Activated CD8-positive, alpha-beta T cell treated with anti-CD3 and anti-CD28 coated beads, Interleukin-2, amount 10 ng/mL, durations not matched to agents 7 days and 5 days (primary cell): ENCODE results near the gene SUFU. TPM values are rescaled to one million over a fixed set of nuclear protein-coding genes. Genes with fewer than 3 reads are reported as not detected.

Experiments
- ATAC-seq: fragments of 150-1000 bp; cut with Tn5 transposase; one replicate; pipeline ENCODE4 v1.10.0; 2021; ENCODE audit warnings: moderate library complexity
- CTCF ChIA-PET: fragments of 350-600 bp; sonication (Branson Sonifier 250); formaldehyde crosslinking; loops from one replicate; lab custom pipeline; 2021; ENCODE audit warnings: antibody characterized with exemption; lab: Charles Lee
- POLR2A ChIA-PET: fragments of 350-600 bp; sonication (Branson Sonifier 250); formaldehyde crosslinking; loops from one replicate; lab custom pipeline; 2021; ENCODE audit warnings: antibody characterized with exemption; lab: Charles Lee
- DNase-seq: peaks from one replicate; pipeline ENCODE4 v3.0.0-alpha.2; 2020
- H3K27ac Mint-ChIP-seq: one replicate; pipeline ENCODE4 v1.8.0; 2021; ENCODE audit warnings: mild to moderate bottlenecking, mixed read lengths
- H3K27me3 Mint-ChIP-seq: one replicate; pipeline ENCODE4 v1.8.0; 2021; ENCODE audit warnings: low read depth, mixed read lengths
- H3K36me3 Mint-ChIP-seq: one replicate; pipeline ENCODE4 v1.8.0; 2021; ENCODE audit warnings: low read depth, mixed read lengths
- H3K4me1 Mint-ChIP-seq: one replicate; pipeline ENCODE4 v1.8.0; 2021; ENCODE audit warnings: low read depth, mixed read lengths
- H3K4me3 Mint-ChIP-seq: one replicate; pipeline ENCODE4 v1.8.0; 2021; ENCODE audit warnings: mild to moderate bottlenecking, mixed read lengths
- H3K9me3 Mint-ChIP-seq: one replicate; pipeline ENCODE4 v1.8.0; 2022; ENCODE audit warnings: mixed read lengths; ENCODE audit not compliant: insufficient read depth
- total RNA-seq, 2 experiments: library from RNA; stranded (reverse); gene quantifications; one replicate each; pipeline ENCODE4 v1.2.3, GENCODE V29; 2021

SUFU gene
- total RNA-seq, 2 experiments from 2014 or later, result 10.6 to 12.0 TPM

- ATAC-seq (no peak), DNase-seq (no peak)
- POLR2A ChIA-PET, result interaction anchor here (1.4 kb wide), 1 partner anchor 28 kb away, joined by 3 read pairs; no protein-coding TSS in a partner anchor
- Mint-ChIP-seq H3K9me3 (no peaks in the 10 kb centered on the region), H3K27me3 (no peaks in the 10 kb centered on the region), H3K36me3 (peaks cover 18% of the 10 kb centered on the region), H3K27ac (no peak overlapping the region), H3K4me3 (no peak overlapping the region), H3K4me1 (peaks cover 58% of the 10 kb centered on the region)
- CTCF ChIA-PET, result interaction anchor here (1.6 to 4.6 kb wide), 4 partner anchors 8 to 42 kb away, joined by 6 to 61 read pairs (median 16); partner anchors contain the start of genes ARL3 and SFXN2
These were observed 173.7 kb downstream of the SUFU start for GRCh38 chr10:102677331-102678067.

- Mint-ChIP-seq H3K27ac (no peak overlapping the region), H3K9me3 (no peaks in the 10 kb centered on the region), H3K4me1 (peaks cover 56% of the 10 kb centered on the region), H3K27me3 (no peaks in the 10 kb centered on the region), H3K36me3 (peaks cover 18% of the 10 kb centered on the region), H3K4me3 (no peak overlapping the region)
- POLR2A ChIA-PET, result interaction anchor here (1.4 kb wide), 1 partner anchor 29 kb away, joined by 3 read pairs; no protein-coding TSS in a partner anchor
- CTCF ChIA-PET, result interaction anchor here (1.2 to 3.0 kb wide), 4 partner anchors 9 to 224 kb away, joined by 4 to 22 read pairs (median 8); partner anchors contain the start of genes ARL3 and SFXN2
- ATAC-seq (no peak), DNase-seq (no peak)
These were observed 174.3 kb downstream of the SUFU start for GRCh38 chr10:102678068-102678400.

GRCh38 chr10:102678842-102679289 is 175.1 kb downstream of the SUFU start:
- POLR2A ChIA-PET, result interaction anchor here (0.6 kb wide), 1 partner anchor 46 kb away, joined by 3 read pairs; no protein-coding TSS in a partner anchor
- CTCF ChIA-PET, result interaction anchor here (1.2 to 3.0 kb wide), 6 partner anchors 9 to 223 kb away, joined by 3 to 22 read pairs (median 5); partner anchors contain the start of genes ARL3 and SFXN2
- no peaks in the 10 kb centered on the region for H3K9me3 Mint-ChIP-seq
- ATAC-seq (no peak), DNase-seq (no peak)
- H3K4me1 Mint-ChIP-seq, result peaks cover 48% of the 10 kb centered on the region
- H3K4me3 Mint-ChIP-seq, result no peak overlapping the region
- peaks cover 23% of the 10 kb centered on the region for H3K36me3 Mint-ChIP-seq
- H3K27me3 Mint-ChIP-seq, result no peaks in the 10 kb centered on the region
- H3K27ac Mint-ChIP-seq, result no peak overlapping the region

- Mint-ChIP-seq H3K4me1 (peaks cover 42% of the 10 kb centered on the region), H3K27ac (no peak overlapping the region)
These were observed 175.8 kb downstream of the SUFU start for GRCh38 chr10:102679596-102679995.

GRCh38 chr10:102681696-102682095 is 177.9 kb downstream of the SUFU start:
- H3K27ac Mint-ChIP-seq, result peak overlapping the region; percentile 39
- CTCF ChIA-PET, result no interaction called here
- POLR2A ChIA-PET, result no interaction called here

More at GRCh38 chr10:102679596-102679995, 175.8 kb downstream of the SUFU start:
- H3K27me3 Mint-ChIP-seq, result no peaks in the 10 kb centered on the region
- H3K9me3 Mint-ChIP-seq, result no peaks in the 10 kb centered on the region
- peaks cover 25% of the 10 kb centered on the region for H3K36me3 Mint-ChIP-seq
- ATAC-seq (no peak), DNase-seq (no peak)
- ChIA-PET POLR2A (interaction anchor here (0.6 kb wide), 1 partner anchor 46 kb away, joined by 3 read pairs; no protein-coding TSS in a partner anchor), CTCF (interaction anchor here (1.2 to 3.0 kb wide), 4 partner anchors 10 to 34 kb away, joined by 3 to 22 read pairs (median 7); partner anchors contain the start of genes ARL3 and SFXN2)
- H3K4me3 Mint-ChIP-seq, result no peak overlapping the region

GRCh38 chr10:102682416-102682815 is 178.6 kb downstream of the SUFU start:
- POLR2A ChIA-PET, result no interaction called here
- CTCF ChIA-PET, result no interaction called here

More at GRCh38 chr10:102681696-102682095, 177.9 kb downstream of the SUFU start:
- H3K36me3 Mint-ChIP-seq, result peaks cover 27% of the 10 kb centered on the region
- ATAC-seq (no peak), DNase-seq (no peak)
- H3K4me1 Mint-ChIP-seq, result peaks cover 21% of the 10 kb centered on the region
- H3K4me3 Mint-ChIP-seq, result no peak overlapping the region
- H3K9me3 Mint-ChIP-seq, result no peaks in the 10 kb centered on the region
- H3K27me3 Mint-ChIP-seq, result no peaks in the 10 kb centered on the region

GRCh38 chr10:102682981-102683380 is 179.2 kb downstream of the SUFU start:
- Mint-ChIP-seq H3K27me3 (no peaks in the 10 kb centered on the region), H3K4me1 (peaks cover 18% of the 10 kb centered on the region), H3K4me3 (no peak overlapping the region), H3K36me3 (peaks cover 27% of the 10 kb centered on the region), H3K27ac (no peak overlapping the region), H3K9me3 (no peaks in the 10 kb centered on the region)
- POLR2A ChIA-PET, result no interaction called here
- no peak for DNase-seq
- ATAC-seq, result no peak
- CTCF ChIA-PET, result interaction anchor here (1.5 kb wide), 1 partner anchor 8 kb away, joined by 3 read pairs; no protein-coding TSS in a partner anchor

More at GRCh38 chr10:102682416-102682815, 178.6 kb downstream of the SUFU start:
- no peak overlapping the region for H3K4me3 Mint-ChIP-seq
- H3K27me3 Mint-ChIP-seq, result no peaks in the 10 kb centered on the region
- peaks cover 18% of the 10 kb centered on the region for H3K4me1 Mint-ChIP-seq
- peaks cover 27% of the 10 kb centered on the region for H3K36me3 Mint-ChIP-seq
- ATAC-seq (no peak), DNase-seq (no peak)
- no peak overlapping the region for H3K27ac Mint-ChIP-seq
- no peaks in the 10 kb centered on the region for H3K9me3 Mint-ChIP-seq

Other genes with a start within 250 kb of the SUFU start
- gene NFKB2, start 108.3 kb upstream of the SUFU start, total RNA-seq, result 10 to 100 TPM; 52.7 to 56.6 TPM
- 1 to 10 TPM in 1 of 2 experiments, under 1 TPM in 1; 0.92 to 1.6 TPM for gene PSD, start 85.2 kb upstream of the SUFU start, total RNA-seq
- 10 to 100 TPM; 12.7 to 13.8 TPM for gene FBXL15, start 83.1 kb upstream of the SUFU start, total RNA-seq
- 10 to 100 TPM; 71.7 to 77.6 TPM for gene CUEDC2, start 71.4 kb upstream of the SUFU start, total RNA-seq
- gene C10orf95, start 52.4 kb upstream of the SUFU start, total RNA-seq, result under 1 TPM in 1 of 2 experiments, not detected in 1; 0.32 TPM
- gene ACTR1A, start 1.3 kb upstream of the SUFU start, total RNA-seq, result 10 to 100 TPM; 72.7 to 75.8 TPM
- 10 to 100 TPM; 45.0 to 47.1 TPM for gene TRIM8, start 140.5 kb downstream of the SUFU start, total RNA-seq
- gene ARL3, start 210.4 kb downstream of the SUFU start, total RNA-seq, result 1 to 10 TPM; 4.7 to 5.2 TPM
- 10 to 100 TPM; 22.2 TPM for gene SFXN2, start 210.7 kb downstream of the SUFU start, total RNA-seq
- 10 to 100 TPM; 25.7 to 25.9 TPM for gene WBP1L, start 240.0 kb downstream of the SUFU start, total RNA-seq